ENCODE measurements around the gene FCRL4.

- no peak for TF ChIP-seq CTCF (IDR thresholded peaks at IDR 0.05)
- no peak for TF ChIP-seq POLR2A (IDR thresholded peaks at IDR 0.05)
Measured at GRCh38 chr1:157596384-157596783, 1.5 kb downstream of the FCRL4 start.
